GM21717 (cell line): ENCODE measurements around the gene DOCK4.

Experiments used
- ATAC-seq: cut with Tn5 transposase; IDR thresholded peaks from one replicate; pipeline ENCODE4 v1.9.1; 2021; ENCODE audit warnings: mild to moderate bottlenecking, moderate library complexity; ENCODE audit not compliant: unreplicated experiment

The DOCK4 gene

DNA sequence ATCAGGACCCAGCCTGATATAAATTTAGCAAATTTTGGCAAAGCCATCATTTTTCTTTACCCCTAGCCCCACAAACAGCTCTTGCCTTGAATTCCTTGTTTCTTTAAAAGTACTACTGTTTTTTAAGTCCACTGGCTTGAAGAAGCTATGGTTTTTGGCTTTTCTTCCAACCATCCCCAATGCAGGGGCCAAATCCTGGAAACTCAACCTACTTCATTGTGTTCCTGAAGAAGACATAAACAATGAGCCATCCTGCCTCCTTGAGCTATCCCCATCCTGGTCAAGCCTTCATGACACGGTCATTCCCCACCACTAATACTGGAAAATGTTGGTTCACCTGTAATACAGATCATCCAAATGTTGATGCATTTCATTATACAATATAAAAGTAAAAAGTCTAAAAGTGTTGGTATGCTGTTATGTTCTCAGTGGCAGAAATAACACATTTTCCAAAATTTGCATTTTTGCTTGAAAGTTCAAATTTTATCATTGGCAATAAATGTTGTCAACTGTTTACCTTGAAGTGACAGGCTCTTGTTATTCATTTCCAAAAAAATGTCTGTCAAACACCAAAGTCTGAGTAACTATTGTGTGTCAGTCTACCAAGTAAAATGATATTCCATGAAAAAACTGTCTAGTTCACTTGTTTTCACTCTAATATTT lies 92.2 kb downstream of the DOCK4 start:
- no peak for ATAC-seq

DNA sequence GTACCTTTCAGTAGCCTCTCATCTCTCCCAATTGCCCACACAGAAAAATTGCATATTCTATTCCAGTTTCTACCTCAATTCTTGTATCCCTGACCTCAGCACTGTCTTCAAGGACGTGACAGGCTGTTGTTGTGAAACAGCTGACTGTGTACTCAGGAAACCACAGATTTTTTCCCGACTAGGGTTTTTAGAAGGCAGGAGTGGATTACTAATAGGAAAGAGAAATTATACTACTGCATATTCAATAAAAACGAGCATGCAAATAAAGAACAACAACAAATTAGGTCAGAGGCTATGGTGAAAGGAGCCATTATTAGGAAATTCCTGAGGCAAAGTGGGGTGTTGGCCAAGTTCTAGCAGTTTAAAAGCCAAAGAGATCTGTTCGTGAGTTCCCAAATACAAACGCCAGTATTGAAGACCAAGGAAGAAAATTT lies 93.4 kb downstream of the DOCK4 start:
- ATAC-seq, result no peak

DNA sequence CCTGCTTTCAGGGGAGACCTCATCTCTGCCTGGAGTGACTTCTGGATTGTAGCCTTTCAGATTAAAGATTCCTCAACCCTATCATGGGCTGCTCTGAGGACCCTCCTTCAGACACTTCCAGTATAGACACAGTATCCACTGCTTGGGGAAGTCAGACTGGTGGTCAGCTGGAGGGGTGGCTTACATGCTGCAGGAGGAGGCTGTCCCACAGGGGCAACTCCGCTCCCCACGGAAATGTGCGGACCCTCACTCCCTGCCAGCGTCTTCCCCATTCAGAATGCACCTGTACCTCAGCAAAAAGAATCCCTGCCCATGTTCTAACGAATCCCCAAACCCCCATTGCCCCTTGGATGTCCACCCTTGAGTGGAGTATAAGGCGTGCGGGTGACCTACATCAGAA lies 95.5 kb downstream of the DOCK4 start:
- ATAC-seq, result no peak

DNA sequence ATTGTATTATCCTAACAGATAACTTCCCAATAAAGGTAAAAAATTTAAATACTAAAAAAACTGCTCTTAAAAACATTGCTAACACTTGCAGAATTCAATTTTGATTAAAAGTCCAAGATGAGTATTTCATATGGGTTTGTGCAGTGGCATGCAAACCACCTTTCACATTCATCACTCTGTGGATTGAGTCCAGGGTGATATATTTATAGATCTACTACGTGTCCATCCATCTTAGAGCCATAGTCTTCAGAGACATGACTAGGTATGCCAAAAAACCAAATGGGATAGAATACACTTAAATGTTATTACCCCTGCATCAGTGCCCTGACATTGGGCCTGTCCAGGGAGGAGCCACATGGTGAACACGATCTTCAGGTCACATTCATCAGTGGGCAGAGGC lies 96.0 kb downstream of the DOCK4 start:
- ATAC-seq, result no peak

DNA sequence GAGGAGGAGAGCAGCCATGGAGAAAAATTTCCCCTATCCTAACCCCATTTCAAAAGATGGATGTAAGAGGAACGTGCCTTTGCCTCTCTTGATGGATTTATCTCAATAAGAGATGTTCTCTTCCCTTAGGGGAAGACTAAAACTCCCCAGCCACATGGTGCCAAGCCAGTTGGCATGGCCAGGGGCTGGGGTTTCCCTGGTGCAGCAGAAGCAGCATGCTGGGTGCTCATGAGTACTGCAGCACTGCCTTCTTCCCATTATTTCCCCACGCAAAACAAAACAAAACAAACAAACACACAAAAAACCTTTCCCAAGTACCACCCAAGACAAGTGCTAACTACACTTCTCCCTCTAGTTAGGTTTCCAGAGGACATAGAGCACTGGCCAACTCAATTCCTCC lies 97.2 kb downstream of the DOCK4 start:
- ATAC-seq, result no peak

DNA sequence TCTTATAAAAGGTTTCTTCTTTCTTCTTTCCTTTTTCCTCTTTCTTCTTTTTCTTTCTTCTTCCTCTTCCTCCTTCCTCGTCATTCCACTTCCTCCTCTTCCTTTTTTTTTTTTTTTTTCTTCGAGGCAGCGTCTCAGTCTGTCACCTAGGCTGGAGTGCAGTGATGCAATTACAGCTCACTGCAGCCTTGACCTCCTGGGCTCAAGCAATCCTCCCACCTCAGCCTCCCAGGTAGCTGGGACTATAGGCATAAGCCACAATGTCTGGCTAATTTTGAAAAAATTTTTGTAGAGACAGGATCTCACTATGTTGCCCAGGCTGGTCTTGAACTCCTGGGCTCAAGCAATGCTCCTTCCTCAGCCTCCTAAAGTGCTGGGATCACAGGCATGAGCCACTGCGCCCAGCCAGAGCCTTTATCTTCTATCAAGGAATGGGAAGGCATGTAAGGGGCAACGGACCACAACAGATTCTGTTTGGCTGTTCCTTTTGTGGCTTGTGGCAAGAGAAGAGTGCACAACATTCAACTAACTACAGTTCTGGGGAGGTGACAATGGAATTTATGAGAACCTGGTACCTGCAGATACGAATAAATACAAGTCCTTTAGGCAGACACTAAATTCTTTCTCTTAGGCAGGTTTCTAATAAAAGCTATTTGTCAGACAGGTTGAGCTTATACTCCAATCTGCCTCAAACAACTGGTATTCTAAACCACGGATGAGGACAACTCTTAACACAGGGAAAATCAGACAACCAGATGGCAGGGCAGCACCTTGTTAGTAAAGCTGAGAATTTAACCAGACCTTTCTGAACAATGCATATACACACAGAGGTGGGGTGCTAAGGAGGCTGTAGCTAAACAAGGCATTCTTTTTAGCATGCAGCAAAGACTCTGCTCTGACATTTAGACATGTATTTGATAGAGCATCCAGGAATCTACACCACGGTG lies 100.3 kb downstream of the DOCK4 start:
- ATAC-seq, result no peak

DNA sequence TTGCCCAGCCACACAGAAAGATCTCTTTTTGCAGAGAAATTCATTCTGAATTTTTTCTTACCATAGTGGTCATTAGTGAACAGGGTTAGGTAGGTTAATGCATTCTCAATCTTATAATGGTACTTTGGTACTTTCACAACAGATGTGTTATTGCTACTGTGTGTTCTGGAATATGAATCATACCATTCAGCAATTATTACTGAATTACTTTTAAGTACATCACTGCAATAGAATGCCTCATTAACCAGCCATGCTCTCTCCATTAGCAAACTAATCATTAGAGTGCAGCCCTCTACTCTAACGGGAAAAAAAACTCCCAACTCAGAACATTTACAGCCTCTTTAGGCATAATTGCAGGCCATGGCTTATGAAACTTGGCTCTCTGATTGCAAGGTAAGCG lies 102.1 kb downstream of the DOCK4 start:
- ATAC-seq, result no peak

DNA sequence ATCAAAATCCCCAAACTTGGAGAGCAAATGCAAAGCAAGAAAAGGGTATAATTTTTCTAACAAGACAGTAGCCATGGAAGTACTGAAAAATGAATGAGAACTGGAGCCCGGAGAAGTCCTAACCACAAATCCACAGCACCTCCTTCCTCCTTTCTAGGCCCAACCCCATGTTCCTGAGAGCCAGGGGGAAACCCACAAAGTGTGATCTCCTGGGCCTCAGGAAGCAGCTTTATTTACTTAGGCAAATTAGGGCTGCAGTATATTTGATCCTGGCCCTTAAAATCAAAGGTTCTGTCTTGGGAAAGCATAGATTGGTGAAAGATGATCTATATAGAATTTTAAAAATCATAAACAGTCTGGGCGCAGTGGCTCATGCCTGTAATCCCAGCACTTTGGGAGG lies 103.0 kb downstream of the DOCK4 start:
- ATAC-seq, result no peak

DNA sequence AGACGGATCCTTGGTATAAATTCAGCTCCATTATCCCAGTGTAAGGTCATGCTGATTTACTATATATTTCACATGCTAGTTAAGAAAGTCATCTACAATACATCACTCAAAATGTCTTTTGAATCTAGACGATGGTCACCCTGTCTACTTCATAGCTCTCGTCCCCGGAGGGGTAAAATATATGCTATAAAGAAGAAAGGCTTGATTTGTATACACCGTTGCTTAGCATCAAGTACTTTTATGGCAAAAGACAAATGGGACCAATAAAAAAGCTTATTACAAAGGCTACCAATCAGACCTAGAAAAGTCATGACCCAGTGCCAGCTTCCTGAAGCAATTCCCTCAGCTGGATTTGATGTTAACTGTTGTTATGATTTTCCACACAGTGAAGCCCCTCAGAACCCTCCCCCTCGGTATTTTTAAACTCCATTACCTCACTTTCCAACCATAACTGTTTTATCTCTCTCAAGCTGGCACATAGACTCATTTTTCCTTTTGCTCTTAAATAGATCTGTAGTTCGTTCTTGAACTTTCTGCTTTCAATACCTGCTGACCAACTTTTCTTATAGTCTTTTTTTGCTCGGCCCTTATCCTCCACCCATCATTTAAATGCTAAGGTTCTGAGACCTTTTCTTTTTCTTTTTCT lies 104.9 kb downstream of the DOCK4 start:
- no peak for ATAC-seq

DNA sequence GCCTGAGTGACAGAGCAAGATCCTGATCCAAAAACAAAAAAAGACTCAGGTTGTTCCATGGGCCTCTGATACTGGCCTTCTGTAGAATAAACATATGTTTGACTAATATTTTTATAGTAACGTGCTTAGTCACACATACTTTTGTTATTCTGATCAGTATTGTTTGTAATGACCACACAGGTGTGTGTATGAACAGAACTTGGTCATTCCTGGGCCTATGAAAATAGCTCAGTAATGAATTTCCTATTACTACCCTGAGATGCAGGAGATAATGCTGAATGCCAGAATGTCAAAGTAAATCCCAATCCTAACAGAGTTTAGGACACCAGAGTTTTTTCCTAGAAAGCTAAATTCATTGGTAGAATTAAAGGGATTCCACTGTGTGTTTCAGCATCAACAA lies 108.7 kb downstream of the DOCK4 start:
- ATAC-seq, result no peak

DNA sequence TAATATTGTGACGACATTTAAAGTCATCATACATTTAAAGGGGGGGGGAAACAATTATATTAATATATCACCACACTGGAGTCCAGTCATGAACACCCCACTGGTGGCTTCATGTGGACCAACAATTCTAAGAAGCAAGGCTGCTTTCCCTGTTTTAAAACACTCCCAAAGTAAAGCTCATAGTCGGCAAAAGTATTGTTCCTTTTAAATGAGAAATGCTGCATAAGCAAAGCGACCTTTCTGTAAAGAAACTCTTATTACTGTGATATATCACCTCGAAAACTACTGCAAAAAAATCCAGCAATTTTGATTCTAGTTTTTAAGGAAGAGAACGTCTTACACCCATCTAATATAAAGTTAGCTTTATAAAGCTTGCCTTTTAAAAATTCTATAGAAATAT lies 112.8 kb downstream of the DOCK4 start:
- no peak for ATAC-seq

DNA sequence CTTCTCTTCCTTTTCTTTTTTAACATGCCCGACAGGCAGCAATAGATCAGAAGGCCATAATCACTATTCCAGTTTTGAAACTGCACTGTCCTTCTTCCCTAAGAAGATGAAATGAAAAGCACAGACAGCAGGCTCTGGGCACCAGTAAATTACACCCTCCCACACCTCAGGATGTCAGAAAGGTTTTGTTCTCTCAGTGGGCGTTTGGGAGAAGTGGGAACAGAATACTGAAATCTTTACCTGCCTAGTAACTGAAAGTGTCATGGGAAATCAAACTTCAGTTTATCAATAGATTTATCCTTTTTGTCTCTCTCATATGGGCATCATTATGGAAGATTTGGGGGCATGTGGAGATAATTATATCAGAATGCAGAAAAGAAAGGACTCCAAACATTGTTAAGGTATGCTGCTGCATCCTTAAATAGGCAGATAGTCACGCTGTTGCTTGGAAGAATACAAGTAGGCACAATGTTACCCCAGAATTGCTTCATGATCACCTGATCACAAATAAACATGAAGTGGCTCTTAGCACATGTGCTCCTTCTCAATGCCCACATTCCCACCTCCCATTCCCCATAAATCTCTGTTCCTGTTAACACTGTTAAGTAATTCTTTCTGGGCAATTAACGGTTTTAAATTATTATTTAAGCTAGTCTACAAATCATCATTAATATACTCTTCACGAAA lies 113.3 kb downstream of the DOCK4 start:
- ATAC-seq, result no peak

DNA sequence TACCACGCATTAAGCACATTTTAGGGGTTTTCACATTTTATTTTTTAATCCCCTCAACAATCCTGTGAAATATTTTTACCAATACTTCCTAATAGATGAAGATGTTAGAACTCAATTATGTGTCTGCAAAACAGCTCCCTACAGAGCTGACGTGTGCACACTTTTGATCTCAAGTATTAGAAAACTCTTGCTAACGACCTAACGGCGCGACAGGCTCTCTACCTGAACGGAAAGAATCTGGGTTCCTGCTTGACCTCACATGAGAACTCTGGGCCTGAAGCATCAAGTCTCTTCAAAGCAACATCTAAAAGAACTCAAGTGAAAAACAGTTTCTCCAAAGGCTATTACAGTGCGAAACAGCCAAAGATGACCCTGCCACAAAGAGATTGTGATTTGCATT lies 113.9 kb downstream of the DOCK4 start:
- no peak for ATAC-seq

DNA sequence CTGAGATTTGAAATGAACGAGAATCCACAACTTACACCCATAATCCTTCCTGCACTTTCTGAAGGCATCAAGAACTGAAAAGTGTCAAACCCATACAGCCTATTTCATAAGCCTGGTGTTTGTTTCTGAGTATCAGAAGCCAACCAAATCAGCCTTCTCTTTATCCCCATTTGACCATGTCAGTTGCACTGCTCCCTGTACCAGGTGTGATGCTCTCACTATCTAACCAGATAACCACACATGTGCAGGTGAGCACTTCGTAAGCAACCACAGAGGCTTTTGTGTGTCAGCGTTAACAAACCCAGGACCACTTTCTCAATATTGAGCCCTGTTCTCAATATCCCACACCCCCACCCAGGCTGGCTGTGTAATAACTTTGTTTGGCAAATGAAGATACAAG lies 114.4 kb downstream of the DOCK4 start:
- no peak for ATAC-seq

DNA sequence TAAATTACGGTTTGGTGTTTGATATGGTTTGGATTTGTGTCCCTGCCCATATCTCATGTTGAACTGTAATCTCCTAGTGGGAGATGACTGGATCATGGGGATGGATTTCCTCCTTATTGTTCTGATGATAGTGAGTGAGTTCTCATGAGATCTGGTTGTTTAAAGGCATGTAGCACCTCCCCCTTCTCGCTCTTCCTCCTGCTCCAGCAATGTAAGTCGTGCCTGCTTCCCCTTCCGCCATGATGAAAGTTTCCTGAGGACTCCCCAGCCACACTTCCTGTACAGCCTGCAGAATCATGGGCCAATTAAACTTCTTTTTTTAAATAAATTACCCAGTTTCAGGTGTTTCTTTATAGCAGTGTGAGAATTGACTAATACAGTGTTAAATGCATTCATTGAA lies 116.6 kb downstream of the DOCK4 start:
- ATAC-seq, result no peak

DNA sequence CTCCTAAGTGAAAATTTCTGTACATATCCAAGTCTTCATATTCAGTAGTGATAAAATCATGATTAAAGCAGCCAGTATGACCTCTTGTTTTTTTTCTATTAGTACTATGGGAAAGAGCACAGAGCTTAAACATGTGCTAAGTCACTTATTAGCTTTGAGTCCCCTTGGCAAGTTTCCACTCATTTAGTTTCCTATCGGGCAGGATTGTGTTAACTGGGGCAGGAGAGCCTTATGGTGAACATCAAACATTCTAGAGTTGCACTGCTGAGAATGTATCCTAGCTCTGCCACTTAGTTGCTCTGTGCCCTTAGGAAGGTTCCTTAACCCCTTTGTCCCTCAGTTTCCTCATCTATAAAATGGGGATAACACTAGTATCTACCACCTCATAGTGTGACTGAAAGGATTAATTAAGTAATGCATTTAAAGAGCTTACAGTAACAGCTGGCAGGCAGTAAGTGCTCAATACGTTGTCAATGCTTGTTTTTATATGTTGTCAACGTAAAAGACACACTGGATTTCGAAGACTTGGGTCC lies 117.6 kb downstream of the DOCK4 start:
- ATAC-seq, result no peak

DNA sequence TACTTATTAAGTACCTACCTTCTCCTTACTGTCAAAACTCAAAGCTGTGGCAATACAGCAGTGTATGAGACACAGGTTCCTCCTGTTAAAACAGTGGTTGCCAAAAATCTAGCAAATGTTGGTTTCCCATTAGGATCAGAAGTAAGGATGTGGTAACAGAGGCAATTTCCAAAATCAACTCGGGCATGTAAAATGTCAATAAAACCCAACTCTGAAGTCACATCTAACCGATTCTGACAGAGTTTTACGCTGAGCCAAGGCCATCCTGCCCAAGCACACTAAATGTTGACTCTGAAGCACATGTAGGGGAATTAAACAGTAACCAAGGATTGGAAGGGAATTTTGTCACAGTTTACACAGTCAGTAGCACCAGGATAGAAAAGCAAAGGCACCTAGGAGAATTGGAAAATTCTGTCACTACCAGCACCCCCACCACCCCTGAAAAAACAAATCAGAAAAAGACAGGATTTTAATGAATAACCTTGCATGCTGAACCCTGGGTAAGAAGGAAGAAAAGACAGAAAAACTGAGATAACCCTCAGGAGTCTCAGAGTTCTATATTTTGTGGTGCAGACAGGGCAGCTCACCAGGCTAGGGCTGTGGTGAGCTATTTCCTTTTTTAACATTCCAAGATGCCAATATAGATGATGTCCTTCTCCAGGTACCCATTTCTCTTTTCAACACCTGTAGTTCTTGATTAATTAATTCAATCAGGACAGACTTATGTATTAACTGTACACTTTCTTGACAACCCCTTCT lies 119.5 kb downstream of the DOCK4 start:
- no peak for ATAC-seq

DNA sequence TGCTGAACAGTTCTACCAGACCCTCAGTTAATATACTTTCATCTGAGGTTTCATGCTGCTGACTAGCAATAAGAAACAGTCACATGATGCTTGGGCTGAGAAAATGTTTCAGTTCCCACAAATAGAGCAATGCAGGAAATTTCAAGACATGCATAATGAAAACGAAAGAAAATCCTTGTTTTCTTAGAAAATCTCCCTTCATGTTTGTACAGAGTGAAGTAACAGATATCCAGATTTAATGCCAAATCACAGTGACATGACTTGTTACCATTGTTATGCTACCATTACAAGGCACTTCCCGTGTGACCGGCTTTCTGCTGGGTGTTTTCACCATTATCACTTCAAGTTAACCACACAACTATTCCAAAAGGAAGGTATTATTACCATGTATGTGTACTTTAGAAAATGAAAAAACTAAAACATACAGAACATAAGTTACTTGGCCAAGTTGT lies 121.7 kb downstream of the DOCK4 start:
- peak; percentile 60 for ATAC-seq

DNA sequence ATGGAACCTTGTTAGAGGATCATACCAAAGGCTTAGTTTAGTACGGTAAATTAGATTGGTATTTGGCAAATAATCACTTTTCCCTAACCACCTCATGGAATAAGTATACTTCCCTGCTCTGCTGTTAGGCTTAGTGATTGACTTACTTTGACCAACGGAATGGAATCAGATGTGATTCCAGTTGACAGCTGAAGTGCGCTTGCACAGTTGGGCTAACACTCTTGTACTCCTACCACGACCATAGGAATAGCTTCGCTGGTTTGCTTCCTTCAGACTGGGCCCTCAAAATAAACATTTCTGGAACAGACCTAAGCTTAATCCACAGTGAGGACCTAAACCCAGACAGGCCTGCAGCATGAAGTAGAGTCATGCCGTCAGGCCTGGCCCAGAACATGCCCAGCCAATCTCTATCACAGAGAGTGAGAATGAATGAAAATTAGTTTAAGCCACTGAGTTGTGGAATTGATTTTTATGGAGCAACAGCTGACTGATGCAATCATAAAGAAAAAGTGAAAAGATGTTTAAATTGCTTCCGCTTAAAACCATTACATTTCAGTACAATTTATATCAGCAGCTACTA lies 122.3 kb downstream of the DOCK4 start:
- ATAC-seq, result no peak

DNA sequence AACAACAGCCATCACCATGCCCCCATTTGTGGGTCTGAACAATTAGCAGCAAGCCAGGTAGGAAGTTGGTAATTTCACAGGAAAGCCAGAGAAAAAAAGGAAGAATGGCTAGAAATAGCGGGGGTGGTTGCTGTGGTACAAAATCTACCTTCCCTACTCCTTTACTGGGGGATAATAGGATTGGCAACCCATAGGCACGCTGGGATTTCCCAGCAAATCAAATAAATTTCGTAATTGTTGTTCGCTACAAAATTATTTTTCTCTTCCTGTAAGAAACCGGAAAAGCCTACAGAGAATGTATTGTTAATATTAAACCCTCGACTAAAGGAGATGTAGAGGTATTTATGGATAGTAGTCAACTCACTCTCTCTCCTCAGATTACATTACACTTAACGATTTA lies 123.9 kb downstream of the DOCK4 start:
- ATAC-seq, result no peak
